SK-N-MC (cell line): ENCODE measurements around the gene ABL1.

Experiments
- DNase-seq: peaks from one replicate; pipeline ENCODE4 v3.0.0-alpha.2; 2011; ENCODE audit warnings: low read depth, low spot score
- H3K27ac ChIP-seq: fragments of 200-600 bp; sonication (generic); 2 replicates; pipeline ENCODE4 v1.5.1; 2016; ENCODE audit warnings: mixed run types
- H3K36me3 ChIP-seq: fragments of 200-600 bp; sonication (generic); 2 replicates; pipeline ENCODE4 v1.6.1; 2017; ENCODE audit warnings: antibody characterized with exemption, low read length, mixed read lengths; ENCODE audit not compliant: insufficient read depth
- H3K4me3 ChIP-seq: fragments of 200-600 bp; sonication (generic); 2 replicates; pipeline ENCODE4 v1.5.1; 2016
- H3K9ac ChIP-seq: fragments of 200-600 bp; sonication (generic); 2 replicates; pipeline ENCODE4 v1.8.0; 2017; ENCODE audit warnings: mixed run types, mixed read lengths; ENCODE audit not compliant: insufficient read length
- H3K9me3 ChIP-seq: fragments of 200-600 bp; sonication (generic); 2 replicates; pipeline ENCODE4 v1.6.1; 2017; ENCODE audit warnings: low read depth, mild to moderate bottlenecking, antibody characterized with exemption, low read length, moderate library complexity, mixed read lengths
- EZH2 ChIP-seq: fragments of 200-600 bp; sonication (generic); IDR thresholded peaks from one replicate; pipeline ENCODE4 v1.6.1; 2017; ENCODE audit warnings: antibody characterized with exemption
- FOXP2 ChIP-seq: optimal IDR thresholded peaks from 2 replicates; pipeline ENCODE3; 2011; ENCODE audit warnings: mild to moderate bottlenecking, moderate library complexity; ENCODE audit not compliant: insufficient read depth; ENCODE audit errors: extremely low read length, control extremely low read depth
- POLR2AphosphoS5 ChIP-seq: IDR thresholded peaks from 2 replicates; pipeline ENCODE4 v1.6.1; 2012; ENCODE audit warnings: mild to moderate bottlenecking, low read depth, low read length, borderline replicate concordance

Gene ABL1

GRCh38 chr9:130903194-130904069, 68.4 kb downstream of the ABL1 start:
- Histone ChIP-seq H3K9ac (no peak overlapping the region), H3K27ac (no peak overlapping the region), H3K4me3 (no peak overlapping the region), H3K36me3 (no peaks in the 10 kb centered on the region), H3K9me3 (no peaks in the 10 kb centered on the region)
- DNase-seq, result no peak
- TF ChIP-seq POLR2AphosphoS5 (no peak), EZH2 (no peak), FOXP2 (no peak)

- Histone ChIP-seq H3K36me3 (no peaks in the 10 kb centered on the region), H3K9ac (no peak overlapping the region), H3K27ac (no peak overlapping the region), H3K9me3 (no peaks in the 10 kb centered on the region), H3K4me3 (no peak overlapping the region)
- DNase-seq, result no peak
- no peak for TF ChIP-seq POLR2AphosphoS5
- no peak for TF ChIP-seq EZH2
- no peak for TF ChIP-seq FOXP2
Observed at GRCh38 chr9:130904070-130905044, 69.3 kb downstream of the ABL1 start.

- Histone ChIP-seq H3K36me3 (no peaks in the 10 kb centered on the region), H3K9ac (no peak overlapping the region), H3K27ac (no peak overlapping the region), H3K4me3 (no peak overlapping the region), H3K9me3 (no peaks in the 10 kb centered on the region)
- TF ChIP-seq FOXP2 (no peak), EZH2 (no peak), POLR2AphosphoS5 (no peak)
- no peak for DNase-seq
Observed at GRCh38 chr9:130905125-130905901, 70.3 kb downstream of the ABL1 start.

GRCh38 chr9:130905902-130906734, 71.1 kb downstream of the ABL1 start:
- no peak for DNase-seq
- no peak for TF ChIP-seq FOXP2
- TF ChIP-seq EZH2, result no peak
- no peak for TF ChIP-seq POLR2AphosphoS5
- Histone ChIP-seq H3K9ac (no peak overlapping the region), H3K9me3 (no peaks in the 10 kb centered on the region), H3K27ac (no peak overlapping the region), H3K4me3 (no peak overlapping the region), H3K36me3 (no peaks in the 10 kb centered on the region)

- no peaks in the 10 kb centered on the region for H3K36me3 ChIP-seq
- H3K9me3 ChIP-seq, result no peaks in the 10 kb centered on the region
- H3K27ac ChIP-seq, result no peak overlapping the region
- TF ChIP-seq EZH2, result no peak
- TF ChIP-seq FOXP2, result no peak
- TF ChIP-seq POLR2AphosphoS5, result no peak
- no peak overlapping the region for H3K9ac ChIP-seq
- H3K4me3 ChIP-seq, result no peak overlapping the region
- no peak for DNase-seq
Observed at GRCh38 chr9:130906735-130907416, 71.8 kb downstream of the ABL1 start.

GRCh38 chr9:130908146-130908877, 73.3 kb downstream of the ABL1 start:
- H3K9ac ChIP-seq, result no peak overlapping the region
- H3K36me3 ChIP-seq, result no peaks in the 10 kb centered on the region
- H3K4me3 ChIP-seq, result no peak overlapping the region
- no peak for DNase-seq
- no peak overlapping the region for H3K27ac ChIP-seq
- no peaks in the 10 kb centered on the region for H3K9me3 ChIP-seq
- TF ChIP-seq POLR2AphosphoS5 (no peak), FOXP2 (no peak), EZH2 (no peak)
